NCI-H774 (cell line): Measurements from ENCODE around the gene C16orf87.
"Not testable (repeated sequence)": the region's sequence is repeated elsewhere in the genome, so short reads cannot be mapped to it uniquely, and the experiment has no call there.

Experiments
- DNase-seq: peaks from one replicate; lab custom pipeline; 2025; lab: John Stamatoyannopoulos, UW

Gene C16orf87

DNA sequence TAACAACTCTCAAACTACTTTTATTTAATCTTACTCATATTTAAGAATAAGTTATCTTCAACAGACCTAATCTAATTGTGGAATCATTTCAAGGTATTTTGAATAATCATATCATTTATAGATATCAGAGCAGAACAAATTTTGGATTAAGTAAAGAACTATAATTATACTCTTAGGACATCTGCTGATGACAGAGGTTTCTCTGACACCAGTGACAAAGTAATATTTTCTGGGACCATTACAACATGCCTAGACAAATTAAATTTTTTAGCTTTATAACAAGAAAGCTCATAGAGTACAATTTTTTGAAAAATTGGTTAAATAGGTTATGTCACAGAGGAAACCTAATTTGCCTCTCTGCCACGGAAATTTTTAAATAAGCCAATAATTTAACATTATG lies 30.5 kb downstream of the C16orf87 start:
- DNase-seq, result no peak

DNA sequence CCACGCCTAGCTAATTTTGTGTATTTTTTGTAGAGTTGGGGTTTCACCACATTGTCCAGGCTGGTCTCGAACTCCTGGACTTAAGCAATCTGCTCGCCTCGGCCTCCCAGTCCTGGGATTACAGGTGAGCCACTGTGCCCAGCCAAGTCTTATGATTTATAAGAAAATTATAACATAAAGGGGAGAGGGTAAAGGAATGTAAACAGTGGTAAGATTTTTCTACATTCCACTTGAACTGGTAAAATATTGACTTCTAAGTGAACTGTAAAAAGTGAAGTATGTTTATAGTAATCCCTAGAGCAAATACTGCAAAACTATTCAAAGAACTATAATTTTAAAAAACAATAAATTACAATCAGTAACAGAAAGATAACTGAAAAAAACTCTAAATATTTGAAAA lies 33.5 kb downstream of the C16orf87 start:
- DNase-seq, result no peak

DNA sequence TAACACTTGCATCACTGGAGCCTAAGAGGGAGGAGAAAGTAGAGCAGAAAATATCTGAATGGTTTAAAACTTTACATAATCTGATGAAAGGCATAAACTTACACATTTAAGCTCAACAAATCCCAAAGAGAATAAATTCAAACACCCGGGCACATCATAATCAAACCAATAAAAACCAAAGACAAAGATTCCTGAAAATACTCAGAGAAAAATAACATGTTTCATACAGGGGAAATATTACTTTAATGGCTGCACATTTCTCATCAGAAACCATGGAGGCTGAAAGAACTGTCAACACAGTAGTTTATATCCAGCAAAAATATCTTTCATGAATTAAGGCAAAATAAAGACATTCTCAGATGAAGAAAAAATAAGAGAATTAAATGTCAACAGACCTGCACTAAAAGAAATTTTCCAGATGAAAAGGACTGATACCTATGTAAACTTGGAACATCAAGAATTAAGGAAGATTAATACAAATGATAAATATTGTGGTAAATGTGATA lies 34.2 kb downstream of the C16orf87 start:
- DNase-seq, result no peak

DNA sequence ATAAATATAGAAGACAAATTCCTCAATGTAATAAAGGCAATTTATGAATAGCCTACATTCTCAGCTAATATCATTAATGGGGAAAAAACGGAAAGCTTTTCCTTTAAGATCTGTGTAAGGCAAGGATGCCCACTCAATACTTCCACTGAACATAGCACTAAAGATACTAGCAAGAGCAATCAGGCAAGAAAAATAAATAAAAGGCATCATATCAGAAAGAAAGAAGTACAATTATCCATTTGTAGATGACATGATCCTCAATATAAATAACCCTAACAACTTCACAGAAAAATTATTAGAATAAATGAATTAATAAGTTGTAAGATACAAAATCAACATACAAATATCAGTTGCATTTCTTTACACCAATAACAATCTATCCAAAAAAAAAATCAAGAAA lies 37.1 kb downstream of the C16orf87 start:
- no peak for DNase-seq

DNA sequence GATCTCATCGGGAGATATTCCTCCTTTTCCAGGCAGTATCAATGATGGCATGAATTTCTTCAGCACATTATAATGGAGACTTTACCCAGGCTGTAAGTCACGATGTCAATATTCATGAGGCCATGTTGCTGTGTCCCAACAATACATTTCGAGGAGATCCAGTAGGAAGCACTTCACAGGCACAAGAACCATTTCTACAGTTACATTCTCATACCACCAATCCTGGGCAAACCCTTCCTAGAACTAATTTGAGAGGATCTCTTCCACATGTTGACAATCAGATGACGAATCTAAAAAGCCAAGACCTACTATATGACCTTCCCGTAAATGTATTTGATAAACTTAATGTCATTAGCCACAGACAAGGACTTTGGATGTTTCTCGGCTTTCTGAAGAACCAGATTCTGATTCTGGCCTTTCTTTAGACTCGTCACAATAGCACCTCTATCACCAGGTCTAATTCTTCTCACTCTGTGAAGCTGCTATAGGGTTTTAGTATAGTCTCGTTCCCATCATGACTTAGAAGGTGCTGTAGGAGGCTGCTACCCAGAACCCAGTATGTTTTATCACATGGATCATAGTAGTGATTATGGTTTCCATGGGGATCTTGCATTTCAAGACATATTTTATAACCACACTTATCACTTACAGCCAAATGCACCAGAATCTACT lies 40.2 kb downstream of the C16orf87 start:
- DNase-seq, result no peak

DNA sequence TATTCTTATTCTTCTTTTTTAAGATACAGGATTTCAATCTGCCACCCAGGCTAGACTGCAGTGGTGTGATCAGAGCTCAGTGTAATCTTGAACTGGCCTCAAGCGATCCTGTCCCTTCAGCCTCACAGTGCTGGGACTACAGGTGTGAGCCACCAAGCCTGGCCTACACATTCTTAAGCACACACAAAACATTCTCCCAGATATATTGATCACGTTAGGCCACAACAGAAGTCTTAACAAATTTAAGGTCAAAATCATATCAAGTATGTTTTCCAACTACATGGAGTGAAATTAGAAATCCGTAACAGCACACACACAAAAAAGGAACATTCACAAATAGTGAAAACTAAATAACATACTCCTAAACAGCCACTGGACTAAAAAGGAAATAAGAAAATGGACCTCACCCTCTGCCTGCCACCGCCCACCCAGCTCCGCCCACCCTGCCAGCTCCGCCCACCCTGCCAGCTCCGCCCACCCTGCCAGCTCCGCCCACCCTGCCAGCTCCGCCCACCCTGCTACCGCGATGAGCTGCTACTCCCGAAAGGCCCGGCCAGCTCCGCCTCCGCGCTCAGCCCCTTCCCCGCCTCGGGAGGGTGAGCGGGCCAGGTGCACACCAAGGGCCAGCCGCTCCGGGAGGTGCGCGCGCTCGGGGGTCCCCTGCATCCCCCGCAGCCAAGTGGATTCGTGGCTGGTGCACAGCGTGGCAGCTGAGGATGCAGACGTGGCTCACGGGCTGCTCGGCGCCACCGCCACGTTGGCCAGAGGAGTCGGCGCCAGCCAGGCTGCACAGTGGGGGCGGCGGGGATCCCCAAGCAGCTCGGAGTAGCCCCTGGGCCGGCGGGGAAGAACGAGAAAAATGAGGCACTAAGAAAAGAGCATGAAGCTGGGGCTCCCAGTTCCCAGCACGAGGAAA lies 41.2 kb downstream of the C16orf87 start:
- peak; percentile 71 for DNase-seq

DNA sequence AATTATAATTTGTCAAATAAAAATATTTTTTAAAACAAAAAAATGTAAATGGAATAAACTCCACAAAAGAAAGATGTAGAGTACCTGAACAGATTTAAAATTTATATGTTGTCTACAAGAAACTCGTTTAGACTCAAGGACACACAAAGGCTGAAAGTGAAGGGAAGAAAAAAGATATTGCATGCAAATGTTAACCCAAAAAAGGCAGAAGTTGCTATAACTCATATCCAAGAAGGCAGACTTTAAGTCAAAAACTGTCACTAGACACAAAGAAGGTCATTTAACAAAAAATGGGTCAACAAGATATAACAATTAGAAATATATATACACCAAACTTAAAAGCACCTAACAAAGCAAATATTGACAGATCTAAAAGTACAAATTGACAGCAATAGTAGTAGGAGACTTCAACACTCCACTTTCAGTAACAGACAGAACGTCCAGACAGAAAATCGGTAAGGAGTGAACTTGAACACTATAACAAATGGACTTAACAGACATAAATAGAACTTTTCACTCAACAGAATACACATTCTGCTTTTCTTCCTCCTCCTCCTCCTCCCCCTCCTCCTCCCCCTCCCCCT lies 42.0 kb downstream of the C16orf87 start:
- no peak for DNase-seq

DNA sequence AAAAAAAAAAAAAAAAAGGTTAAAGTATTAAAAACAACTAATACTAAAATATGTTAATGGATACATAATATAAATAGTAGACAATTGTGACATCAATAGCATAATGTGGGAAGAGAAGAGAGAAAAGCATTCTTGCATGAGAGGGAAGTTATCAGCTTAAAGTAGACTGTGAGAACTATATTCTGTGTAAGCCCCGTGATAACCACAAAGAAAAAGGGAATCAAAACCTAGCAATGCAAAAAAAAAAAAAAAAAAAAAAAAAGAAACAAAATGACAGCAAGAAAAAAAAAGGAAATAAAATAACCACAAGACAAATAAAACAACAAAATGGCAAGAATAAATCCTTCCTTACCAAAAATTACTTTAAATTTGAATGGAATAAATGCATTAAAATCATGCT lies 43.1 kb downstream of the C16orf87 start:
- no peak for DNase-seq

DNA sequence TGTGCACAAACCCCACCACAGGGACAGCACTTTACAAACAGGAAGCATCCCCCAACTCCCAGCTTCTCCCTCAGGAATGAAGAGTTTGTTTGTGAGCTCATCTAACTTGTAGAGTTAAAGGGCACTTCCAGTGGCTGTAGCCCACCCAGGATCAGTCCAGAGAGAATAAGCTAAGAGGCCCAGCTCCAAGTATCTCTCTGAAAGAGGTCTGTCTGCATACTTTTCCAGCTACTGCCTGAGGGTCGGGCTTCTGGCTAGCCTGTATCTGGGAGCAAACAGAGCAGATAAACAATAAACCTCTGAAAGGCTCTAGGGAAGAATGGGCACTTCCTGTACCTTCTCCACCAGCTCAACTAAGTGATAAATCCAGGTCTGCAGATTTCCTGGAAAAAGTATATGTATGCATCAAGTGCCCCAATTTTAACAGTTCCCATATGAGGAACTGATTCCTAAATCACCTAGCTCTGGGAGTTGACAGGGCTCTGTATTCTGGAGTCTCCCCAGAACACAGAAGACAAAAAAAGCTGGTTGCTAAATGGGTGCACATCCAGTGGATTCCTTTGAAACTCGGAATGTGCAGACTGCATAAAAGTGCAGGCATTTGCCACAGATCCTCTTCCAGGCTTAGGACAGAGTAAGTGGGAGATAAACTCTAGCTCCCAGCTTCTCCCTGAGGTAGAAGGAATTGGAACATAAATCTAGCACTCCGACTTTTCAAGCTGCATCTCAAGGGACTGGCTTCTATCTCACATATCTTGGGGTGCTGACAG lies 45.7 kb downstream of the C16orf87 start:
- DNase-seq, result no peak

DNA sequence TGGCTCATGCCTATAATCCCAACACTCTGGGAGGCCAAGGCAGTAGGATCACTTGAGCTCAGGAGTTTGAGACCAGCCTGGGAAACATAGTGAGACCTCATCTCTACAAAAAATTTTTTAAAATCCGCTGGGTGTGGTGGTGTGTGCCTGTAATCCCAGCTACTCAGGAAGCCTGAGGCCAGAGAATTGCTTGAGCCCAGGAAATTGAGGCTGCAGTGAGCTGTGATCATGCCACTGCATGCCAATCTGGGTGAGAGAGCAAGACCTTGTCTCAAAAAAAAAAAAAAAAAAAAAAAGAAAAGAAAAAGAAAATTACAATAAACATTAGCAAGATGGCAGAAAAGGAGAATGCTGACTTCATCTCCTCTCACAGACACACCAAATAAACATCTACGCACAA lies 46.4 kb downstream of the C16orf87 start:
- not testable (repeated sequence) for DNase-seq

DNA sequence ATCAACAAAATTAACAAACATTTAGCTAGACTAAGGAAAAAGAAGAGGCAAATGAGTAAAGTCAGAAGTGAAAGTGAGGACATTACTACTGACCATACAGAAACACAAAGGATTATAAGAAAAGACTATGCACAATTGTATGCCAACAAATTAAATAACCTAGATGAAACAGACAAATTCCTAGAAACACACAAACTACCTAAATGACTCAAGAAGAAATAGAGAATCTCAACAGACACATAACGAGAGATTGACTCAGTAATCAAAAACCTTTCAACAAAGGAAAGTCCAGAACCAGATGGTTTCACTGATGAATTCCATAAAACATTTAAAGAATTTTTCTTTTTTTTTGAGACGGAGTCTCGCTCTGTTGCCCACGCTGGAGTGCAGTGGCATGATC lies 47.2 kb downstream of the C16orf87 start:
- DNase-seq, result no peak

DNA sequence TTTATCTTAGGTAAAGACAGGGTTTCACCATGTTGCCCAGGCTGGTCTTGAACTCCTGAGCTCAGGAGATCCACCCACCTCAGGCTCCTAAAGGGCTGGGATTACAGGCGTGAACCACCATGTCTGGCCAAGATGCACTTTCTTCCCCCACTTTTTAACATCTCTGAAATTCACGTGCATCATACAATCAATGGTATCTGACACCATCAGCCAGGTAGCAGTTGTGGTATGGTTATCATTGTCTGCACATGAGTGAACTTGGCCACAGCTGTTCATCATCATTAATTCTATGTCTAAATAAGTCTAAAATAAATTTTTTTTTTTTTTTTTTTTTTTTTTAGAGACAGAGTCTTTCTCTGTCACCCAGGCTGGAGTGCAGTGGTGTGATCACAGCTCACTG lies 48.7 kb downstream of the C16orf87 start:
- no peak for DNase-seq

DNA sequence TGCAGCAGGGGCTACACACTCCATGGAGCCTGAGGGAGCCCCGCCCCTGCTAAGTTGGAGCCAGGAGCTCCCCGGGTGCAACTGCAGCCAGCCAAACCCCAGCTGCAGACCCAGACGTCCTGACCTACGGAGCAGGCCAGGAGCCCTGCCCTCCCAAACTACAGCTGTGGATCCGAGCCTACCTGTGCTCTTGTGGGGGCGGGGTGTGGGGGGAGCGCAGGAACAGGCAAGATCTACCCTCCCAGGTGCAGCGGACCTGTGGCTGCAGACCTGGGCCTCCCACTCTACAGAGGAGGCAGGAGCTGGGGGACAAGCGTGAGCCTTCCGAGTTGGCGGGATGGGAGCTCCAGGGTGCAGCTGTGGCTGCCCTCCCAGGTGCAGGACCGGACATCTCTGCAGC lies 53.2 kb downstream of the C16orf87 start:
- no peak for DNase-seq

DNA sequence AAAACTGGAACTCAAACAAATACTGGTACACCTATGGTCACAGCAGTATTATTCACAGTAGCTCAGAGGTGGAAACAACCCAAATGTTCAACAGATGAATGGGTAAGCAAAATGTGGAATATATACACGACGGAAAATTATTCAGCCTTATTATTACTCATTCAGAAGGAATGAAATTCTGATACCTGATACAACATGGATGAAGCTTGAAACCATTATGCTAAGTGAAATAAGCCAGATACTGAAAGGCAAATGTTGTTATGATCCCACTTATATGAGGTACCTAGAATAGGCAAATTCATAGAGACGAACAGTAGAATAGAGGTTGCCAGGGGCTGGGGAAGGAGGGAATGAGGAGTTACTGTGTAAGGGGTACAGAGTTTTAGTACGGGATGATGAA lies 55.8 kb downstream of the C16orf87 start:
- DNase-seq, result no peak

DNA sequence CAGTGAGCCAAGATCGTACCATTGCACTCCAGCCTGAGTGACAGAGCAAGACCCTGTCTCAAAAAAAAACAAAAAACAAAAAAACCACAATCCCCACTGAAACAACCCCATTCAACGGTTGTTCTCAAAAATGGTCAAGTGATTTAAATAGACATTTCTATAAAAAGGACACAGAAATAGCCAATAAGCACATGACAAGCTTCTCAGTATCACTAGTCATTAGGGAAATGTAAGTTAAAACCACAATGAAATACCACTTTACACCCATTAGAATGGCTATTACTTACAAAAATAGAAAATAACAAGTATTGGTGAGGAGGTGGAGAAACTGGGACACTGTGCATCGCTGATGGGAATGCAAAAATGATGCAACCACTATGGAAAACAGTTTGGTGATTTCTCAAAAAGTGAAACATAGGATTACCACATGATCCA lies 56.2 kb downstream of the C16orf87 start:
- no peak for DNase-seq

DNA sequence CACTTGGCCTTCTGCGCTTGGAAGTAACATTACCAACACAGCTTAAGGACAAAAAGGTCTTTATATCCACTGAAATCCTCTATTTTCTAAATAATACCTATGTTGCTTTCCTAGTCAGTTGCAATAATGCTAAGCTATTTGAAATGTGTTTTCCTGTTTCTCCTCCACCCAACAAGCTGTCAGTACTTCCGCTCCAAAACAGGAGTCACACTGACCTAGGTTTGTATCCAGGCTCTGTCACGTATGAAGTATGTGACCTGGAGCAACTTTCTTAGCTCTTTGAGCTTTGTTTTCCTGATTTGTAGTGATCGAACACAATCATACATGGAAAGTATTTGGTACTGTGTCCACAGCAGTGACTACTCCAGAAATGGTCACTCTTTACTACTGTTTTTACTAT lies 58.5 kb downstream of the C16orf87 start:
- DNase-seq, result no peak

DNA sequence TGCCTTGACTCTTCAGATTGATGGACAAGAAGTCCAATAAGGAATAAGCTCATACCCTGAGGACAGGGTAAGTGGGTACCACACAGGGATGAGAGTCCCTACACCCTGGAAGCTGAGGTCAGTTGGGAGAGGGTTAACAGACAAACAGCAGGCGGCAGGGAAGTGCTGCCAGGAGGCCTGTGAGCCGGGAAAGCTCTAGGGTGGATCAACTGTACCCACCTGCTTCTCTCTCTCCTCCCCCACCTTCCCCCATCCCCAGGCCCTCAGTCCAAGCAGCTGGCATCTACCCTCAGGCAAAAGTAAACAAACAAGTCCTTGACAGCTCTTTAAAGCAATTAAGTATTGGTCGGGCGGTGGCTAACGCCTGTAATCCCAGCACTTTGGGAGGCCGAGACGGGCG lies 62.2 kb downstream of the C16orf87 start:
- DNase-seq, result peak; percentile 70

DNA sequence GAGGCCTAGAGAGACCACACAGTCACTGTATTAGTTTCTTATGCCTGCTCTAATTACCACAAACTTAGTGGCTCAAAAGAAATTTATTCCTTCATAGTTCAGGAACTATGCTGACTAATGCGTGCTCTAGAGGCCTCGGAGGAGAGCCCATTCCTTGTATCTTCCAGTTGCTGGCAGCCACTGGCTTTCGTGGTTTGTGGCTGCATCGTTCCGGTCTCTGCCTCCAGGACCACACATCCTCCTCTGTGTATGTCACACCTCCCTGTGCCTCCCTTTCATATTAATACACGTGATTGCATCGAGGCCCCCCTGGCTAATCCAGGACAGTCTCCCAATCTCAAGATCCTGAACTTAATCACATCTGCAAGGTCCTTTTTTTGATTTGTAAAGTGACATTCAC lies 65.9 kb downstream of the C16orf87 start:
- DNase-seq, result no peak

DNA sequence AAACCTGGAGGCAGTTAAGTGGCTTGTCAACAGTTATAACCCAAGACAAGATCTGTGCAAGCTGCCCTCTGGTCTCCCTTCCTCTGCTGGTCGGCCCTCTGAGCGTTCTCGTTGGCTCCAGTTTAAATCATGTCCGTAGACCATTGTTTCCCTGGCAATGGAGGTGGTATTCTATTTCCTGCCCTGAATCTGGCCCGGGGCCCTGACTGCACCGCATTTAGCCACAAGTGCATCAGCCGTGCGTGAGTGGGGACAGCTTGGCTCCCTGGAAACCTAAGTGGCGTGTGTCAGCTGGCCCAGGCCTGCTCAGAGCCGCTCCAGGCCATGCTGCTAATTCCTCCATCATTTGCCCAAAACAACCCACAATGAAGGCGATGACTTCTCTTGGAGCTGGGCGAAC lies 67.8 kb downstream of the C16orf87 start:
- peak; percentile 57 for DNase-seq

DNA sequence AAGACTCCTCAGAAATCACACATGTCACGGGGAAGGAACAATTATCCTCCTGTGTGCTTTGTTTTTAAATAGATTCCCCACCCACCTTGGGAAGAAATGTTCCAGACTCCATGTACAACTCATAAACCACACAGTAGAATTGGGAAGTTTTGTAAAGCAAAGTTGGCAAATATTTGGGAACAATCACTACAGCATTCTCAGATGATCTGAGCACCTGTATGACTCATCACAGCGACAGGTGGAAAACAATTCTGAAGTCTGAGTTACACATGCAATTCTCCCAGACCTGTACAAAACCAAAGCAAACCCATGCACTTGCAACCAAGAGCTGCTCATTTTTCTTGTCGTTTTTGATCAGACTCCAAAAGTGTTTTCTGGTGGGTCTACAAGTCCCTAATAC lies 68.4 kb downstream of the C16orf87 start:
- DNase-seq, result peak; percentile 8

DNA sequence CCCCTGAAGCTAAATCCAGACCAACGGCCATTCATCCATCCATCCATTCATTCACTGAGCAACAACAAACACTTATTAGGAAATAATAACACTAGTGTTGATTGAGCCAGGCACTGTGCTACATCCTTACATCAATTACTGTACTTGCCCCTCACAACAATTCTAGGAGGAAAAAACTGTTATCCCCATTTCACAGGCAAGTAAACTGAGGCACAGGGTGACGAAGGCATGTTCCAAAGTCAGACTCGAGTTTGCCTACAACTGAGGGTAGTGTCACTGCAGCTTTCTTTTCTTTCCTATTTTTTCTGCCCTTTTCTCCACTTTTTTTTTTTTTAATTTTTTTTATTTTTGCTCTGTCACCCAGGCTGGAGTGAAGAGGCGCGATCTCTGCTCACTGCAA lies 71.7 kb downstream of the C16orf87 start:
- no peak for DNase-seq
